ENCODE data around the gene URM1.

The URM1 gene

DNA sequence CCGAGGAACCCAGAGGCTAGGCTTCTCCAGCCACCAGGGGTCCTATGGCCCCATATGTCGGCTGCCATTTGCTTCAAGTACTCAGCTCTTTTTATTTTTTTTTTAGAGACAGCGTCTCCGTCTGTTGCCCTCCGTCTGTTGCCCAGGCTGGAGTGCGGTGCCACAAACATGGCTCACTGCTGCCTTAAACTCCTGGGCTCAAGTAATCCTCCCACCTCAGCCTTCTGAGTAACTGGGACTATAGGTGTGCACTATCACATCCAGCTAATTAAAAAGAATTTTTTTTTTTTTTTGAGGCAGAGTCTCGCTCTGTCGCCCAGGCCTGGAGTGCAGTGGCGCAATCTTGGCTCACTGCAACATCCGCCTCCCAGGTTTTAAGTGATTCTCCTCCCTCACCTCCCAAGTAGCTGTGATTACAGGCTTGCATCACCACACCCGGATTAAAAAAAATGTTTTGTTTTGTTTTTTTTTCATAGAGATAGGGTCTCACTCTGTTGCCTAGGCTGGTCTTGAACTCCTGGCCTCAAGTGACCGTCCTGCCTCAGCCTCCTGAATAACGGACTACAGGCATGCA, 58.4 kb downstream of the URM1 start:
- DNase-seq (ENCODE audit: low read depth) = no peak

DNA sequence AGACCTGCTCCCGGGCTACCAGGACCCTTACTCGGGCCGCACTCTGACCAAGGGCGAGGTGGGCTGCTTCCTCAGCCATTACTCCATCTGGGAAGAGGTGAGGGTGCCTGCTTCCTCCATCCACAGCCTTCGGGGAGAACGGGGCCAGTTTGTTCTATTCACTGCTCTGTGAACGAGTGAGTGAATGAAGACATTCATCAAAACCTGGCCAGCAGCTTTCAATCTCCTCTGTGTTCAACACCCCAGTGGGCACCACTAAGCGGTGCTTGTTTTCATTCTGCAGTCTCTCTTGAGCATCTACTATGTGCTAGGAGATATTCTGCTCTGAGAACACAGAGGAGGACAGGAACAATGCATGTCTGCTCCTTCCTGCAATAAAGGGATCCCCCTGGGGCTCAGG, 60.0 kb downstream of the URM1 start:
- DNase-seq (ENCODE audit: low read depth) = no peak

DNA sequence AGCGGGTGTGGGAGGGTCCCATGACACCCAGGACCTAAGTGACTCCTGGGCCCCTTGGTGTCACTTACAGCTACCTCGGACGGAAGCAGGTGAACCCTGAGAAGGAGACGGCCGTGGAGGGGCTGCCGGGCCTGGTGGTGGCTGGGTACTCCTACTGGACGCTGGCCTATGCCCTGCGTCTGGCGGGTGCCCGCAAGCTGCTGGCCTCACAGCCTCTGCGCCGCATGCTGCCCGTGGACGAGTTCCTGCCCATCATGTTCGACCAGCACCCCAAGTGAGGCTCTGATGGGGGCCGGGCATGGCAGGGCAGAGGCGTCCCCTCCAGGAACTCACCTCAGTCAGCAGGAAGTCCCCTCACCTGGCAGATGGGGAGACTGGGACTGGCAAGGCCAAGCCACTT, 63.2 kb downstream of the URM1 start:
- no peak for DNase-seq (ENCODE audit: low read depth)

DNA sequence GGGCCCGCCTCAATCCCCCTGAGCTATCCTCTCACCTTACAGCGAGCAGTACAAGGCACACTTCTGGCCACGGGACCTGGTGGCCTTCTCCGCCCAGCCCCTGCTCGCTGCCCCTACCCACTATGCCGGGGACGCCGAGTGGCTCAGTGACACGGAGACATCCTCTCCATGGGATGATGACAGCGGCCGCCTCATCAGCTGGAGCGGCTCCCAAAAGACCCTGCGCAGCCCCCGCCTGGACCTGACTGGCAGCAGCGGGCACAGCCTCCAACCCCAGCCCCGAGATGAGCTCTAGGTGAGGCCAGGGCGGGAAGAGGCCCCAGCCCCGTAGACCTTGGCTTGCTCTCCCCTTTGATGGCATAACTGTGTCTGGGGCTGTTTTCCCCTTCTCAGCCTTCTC, 64.4 kb downstream of the URM1 start:
- DNase-seq (ENCODE audit: low read depth) = no peak

DNA sequence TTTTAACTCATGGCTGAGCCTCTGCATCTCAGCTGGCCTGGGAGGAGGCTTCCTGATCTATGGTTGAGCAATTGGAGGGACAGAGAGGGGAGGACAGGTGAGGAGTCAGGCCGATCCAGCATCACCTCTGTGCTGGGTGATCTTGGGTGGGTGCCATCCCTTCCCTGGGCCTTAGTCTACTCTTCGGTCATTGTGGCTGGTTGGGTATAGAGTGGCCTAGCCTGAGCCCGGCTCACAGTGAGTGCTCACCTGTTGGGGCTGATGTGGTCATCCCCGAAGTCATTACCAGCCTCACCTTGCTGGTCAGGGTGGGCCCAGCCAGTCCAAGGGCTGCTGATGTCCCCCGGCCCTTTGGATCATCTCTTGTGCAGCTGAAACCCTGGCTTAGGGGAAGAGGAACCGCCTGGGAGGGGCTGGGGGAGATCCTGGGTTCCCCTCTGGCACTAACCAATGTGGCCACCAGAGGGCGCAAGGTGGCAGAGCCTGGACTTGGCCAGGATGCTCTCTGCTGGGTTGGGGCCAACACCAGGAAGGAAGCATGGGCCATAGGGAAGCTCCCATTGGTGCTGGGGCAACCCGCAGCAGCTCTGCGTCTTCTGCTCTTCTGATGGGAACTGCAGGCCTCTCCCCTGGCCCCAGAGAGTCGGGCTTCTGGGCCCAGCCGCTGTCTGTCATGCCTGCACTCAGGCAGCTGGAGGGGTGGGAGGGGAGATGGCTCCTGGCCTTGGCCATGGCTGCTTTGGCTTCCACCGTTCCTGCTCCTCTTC, 67.4 kb downstream of the URM1 start:
- DNase-seq (ENCODE audit: low read depth) = peak; percentile 78

DNA sequence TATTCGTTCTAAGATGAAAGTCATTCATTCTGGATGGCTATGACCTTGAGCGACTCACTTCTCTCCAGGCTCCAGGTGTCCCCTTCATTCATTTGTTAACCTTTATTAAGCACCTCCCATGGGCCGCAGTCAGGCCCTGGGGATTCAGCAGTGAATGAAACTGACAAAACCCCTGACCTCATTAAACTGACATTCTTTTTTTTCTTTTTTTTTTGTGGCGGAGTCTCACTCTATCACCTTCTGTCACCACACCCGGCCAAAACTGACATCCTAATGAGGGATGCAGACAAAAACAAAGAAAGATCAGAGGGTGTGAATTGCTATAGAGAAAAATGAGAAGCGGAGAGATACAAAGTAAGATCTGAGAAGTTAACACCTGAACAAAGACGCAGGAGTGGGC, 68.1 kb downstream of the URM1 start:
- no peak for DNase-seq (ENCODE audit: low read depth)

Measured in stimulated activated CD8-positive, alpha-beta memory T cell treated with anti-CD3 and anti-CD28 coated beads, Interleukin-4, amount 100 ng/mL, for 24 hours (primary cell).